GM19395 (cell line): ENCODE results near the gene PIM1.
A peak's percentile ranks its signal among the peaks of the same experiment; 100 is the strongest.

ENCODE experiments used
- ATAC-seq: cut with Tn5 transposase; IDR thresholded peaks from one replicate; pipeline ENCODE4 v1.9.1; 2021; ENCODE audit warnings: mild to moderate bottlenecking, moderate library complexity; ENCODE audit not compliant: unreplicated experiment

PIM1 gene

DNA sequence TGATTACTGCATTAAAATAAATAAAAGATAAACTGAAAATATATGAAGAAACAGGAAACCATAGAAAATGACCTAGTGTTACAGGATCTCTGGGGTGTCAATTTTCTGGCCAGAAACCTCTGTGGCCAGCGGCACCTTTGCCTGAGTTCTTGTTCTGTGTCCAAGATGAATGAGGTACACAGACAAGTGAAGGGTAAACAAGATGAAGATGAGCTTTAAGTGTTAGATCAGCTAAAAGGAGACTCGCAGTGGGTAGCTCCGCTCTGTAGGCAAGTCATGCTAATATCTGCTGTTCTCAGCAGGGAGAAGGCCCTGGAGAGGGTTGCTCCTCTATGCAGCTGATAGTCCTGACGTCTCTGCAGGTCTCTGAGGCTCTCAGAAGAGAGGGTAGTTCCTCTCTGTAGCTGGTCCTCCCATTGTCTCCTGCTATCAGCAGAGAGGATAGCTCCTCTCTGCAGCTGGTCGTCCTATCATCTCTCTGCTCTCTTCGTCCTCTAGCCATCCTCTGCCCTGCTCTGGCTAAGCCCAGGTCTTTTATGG, 51.7 kb downstream of the PIM1 start:
- ATAC-seq = peak; percentile 1

- peak; percentile 94 for ATAC-seq
Observed at GRCh38 chr6:37222125-37222967, 52.4 kb downstream of the PIM1 start.

DNA sequence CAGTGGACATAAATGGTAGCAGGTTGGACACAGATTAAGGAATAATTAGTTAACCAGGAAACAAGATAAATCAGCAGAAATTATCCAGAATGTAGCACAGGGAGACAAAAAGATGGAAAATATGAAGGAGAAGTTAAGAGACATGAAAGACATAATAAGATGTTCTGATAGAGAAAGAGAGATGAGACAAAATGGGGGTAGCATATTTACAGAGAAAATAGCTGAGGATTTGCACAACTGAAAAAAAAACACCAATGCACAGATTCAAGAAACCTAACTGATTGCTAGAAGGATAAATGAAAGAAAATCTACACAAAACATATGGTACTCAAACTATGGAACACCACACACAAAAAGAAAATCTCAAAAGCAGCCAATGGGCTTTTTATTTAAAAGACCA, 53.0 kb downstream of the PIM1 start:
- ATAC-seq = no peak
